ENCODE results near the gene PALM.
A peak's percentile ranks its signal among the peaks of the same experiment; 100 is the strongest.

Gene PALM

DNA sequence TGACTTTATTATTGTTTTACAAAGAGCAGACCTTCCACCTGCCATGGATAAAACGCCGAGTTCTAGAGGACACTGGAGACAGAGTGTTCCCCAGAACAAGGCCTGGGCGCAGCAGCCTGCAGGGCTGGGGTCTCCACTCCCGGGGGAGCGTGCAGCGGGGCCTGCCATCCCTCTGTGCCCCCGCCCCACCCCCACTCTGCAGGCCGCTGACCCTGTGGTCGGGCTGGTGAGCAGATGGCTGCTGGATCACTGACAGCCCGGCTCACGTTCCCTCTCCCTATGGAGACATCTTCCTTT lies 79.9 kb downstream of the PALM start:
- DNase-seq, result no peak

DNA sequence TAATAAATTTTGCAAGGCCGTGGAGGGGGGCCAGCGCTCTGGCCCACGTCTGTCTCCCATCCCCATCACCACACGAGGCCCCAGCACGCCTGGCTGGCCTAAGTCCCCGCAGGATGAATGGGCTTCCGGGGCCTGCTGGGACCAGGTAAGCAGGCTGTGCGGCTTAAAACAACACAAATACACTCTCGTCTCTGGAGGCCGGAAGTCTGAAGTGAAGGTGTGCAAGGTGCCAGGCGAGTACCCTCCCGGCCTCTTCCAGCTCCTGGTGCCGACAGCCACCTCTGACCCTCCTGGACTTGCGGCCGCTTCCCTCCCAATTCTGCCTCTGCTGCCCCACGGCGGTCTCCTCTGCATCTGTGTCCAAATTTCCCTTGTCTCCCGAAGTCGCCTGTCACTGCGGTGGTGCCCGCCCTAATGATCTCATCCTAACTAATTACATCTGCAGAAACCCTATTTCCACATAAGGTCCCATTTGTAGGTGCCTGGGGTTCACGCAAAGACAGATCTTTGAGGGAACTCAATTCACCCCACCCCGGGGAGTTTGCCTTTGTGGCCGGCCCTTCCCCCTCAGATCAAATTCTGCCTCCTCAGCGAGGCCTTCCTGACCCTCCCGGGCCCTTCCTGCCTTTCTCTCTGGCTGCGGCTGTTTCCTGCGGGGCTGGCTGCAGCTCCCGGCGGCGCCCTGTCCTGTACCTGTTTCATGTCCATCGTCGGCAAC lies 80.4 kb downstream of the PALM start:
- no peak for DNase-seq

DNA sequence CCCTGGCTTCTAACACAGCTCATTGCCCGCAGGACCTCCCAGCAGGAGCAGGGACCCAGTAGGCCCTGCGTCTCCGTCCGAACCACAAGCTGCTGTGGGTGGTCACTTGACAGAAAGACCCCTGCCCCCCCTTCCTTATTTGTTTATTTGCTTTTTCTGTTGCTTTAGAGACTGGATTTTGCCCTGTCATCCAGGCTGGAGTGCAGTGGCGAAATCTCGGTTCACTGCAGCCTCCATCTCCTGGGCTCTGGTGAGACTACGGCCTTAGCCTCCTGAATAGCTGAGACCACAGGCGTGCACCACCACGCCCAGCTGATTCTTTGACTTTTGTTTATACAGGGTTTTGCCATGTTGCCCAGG lies 80.9 kb downstream of the PALM start:
- no peak for DNase-seq

DNA sequence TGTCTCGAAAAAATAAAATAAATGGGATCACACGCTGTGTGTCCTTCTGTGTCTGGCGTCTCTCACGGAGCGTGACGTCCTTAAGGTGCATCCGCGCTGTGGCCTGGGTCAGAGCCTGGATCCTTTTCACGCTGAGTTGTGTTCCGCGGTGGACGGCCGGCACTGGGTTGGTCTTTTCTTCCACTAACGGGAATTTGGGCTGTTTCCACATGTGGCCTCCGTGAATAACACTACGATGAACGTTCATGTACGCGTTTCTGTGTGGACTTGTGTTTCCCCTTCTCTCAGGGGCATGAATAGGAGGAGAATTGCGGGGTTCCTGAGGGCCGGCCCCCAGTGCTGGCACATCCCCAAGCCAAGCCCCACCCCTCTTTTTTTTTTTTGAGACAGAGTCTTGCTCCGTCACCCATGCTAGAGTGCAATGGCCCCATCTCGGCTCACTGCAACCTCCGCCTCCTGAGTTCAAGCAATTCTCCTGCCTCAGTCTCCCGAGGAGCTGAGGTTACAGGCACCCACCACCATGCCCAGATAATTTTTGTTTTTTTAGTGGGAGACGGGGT lies 82.4 kb downstream of the PALM start:
- DNase-seq, result no peak

DNA sequence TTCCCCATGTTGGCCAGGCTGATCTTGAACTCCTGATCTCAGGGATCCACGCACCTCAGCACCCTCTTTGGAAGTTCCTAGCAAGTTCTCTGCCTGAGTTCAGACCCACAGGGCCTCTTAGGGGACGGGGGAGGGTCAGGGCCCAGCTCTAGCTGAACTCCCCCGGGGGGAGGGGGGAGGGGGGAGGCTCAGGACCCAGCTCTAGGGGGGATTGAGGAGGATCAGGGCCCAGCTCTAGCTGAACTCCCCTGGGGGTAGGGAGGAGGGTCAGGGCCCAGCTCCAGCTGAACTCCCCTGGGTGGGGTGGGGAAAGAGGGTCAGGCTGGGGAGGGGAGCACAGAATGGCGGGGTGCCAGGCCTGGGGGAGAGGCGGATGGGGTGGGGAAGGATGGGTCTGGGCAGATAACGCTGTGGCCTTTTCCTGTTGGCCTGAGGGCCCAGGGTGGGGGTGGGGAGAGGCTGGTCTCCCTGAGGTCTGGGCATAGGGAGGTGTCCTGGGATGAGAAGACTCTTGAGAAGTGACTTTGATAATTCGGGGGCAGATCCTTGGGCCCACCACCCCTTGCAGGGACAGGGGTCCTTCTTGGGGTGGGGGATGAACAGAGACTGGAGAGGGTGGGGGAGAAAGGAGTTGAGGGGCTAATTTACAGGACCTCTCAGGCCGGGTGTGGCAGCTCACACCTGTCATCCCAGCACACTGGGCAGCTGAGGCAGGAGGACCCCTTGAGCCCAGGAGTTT lies 83.0 kb downstream of the PALM start:
- DNase-seq, result no peak

DNA sequence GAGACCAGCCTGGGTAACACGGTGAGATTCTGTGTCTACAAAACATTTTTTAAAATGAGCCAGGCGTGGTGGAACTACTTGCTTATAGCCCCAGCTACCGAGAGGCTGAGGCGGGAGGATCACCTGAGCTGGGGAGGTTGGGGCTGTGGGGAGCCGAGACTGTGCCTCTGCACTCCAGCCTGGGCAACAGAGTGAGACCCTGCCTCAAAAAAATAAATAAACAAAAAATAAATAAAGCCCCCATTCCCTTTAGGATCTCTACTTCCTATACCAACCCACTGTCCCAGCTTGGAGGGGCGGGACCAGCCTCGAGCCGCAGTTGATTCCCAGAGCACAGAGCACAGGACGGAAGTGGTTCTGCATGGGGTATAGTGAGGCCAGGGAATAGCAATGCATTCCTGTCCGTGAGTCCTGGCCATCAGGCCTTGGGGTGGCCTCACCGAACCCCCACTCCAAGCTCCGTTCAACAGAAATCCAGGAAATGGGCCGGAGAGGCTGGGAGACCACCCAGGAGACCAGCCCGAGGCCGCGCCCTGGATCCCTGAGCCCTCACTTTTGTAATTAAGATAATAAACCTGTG lies 83.7 kb downstream of the PALM start:
- DNase-seq, result no peak

DNA sequence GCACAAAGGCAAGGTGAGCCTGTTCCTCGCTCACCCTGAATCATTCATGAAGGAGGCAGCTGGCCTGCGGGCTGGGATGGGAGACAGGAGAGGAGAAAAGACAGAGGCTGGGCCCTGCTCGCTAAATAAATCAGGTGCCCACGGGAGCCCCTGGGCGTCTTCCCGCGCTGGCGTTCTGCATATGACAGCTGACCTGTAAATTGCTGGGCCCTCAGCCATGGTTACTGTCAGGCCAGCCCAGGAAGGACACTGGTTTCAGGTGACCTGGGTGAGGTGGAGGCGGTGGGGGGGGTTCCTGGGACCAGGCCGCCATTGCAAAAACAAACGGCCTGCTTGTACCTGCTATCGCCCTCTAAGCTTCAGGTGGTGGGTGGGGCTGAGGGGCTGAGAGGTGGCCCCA lies 85.1 kb downstream of the PALM start:
- no peak for DNase-seq

DNA sequence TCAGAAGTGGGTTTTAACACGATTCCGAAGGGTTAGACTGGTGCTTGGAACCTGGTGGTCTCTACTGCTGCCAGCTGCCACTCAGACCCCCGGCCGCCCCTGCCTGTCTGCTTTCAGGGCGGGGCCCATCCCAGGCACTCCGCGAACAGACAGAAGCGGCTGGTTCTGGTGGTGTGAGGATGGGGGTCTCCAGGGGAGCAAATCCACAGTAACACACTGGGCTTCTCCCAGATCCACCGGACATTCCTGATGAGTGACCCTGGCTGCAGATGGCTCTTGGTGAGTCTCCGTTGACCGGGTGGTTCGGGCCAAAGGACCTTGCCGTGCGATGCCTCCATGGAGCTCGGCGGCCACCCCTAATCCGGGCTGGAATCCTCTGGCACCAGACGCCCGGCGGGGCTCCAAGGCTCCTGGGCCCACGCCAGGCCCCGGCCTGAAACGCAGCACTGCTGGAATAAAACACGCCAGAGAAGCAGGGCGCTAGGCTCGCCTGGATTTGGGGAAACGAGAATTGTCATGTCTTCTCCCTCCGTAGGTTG lies 86.4 kb downstream of the PALM start:
- no peak for DNase-seq

DNA sequence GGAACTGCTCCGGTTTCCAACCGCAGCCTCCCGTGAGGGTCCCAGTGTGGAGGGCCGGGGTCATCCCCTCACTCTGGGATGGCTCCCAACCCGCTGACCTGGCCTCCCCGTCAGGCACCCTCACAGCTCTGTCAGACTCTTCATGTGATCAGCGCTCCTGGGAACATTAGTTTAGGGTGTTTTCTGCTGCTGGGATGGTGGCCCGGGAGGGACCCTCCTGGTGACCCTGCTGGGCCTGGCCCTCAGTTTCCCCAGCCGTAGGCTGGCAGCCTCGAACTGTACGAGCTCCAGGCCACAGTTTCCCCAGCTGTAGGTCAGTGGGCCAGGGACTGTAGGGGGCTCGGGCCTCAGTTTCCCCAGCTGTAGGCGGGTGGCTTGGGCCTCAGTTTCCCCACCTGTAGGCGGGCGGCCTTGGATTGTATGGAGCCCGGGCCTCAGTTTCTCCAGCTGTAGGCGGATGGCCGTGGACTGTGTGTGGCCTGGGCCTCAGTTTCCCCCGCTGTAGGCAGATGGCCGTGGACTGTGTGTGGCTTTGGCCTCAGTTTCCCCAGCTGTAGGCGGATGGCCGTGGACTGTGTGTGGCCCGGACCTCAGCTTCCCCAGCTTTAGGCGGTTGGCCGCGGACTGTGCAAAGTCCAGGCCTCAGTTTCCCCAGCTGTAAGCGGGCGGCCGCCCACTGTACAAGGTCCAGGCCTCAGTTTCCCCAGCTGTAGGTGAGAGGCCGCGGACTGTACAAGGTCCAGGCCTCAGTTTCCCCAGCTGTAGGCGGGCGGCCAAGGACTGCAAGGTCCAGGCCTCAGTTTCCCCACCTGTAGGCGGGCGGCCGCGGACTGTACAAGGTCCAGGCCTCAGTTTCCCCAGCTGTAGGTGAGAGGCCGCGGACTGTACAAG lies 87.2 kb downstream of the PALM start:
- DNase-seq, result no peak

DNA sequence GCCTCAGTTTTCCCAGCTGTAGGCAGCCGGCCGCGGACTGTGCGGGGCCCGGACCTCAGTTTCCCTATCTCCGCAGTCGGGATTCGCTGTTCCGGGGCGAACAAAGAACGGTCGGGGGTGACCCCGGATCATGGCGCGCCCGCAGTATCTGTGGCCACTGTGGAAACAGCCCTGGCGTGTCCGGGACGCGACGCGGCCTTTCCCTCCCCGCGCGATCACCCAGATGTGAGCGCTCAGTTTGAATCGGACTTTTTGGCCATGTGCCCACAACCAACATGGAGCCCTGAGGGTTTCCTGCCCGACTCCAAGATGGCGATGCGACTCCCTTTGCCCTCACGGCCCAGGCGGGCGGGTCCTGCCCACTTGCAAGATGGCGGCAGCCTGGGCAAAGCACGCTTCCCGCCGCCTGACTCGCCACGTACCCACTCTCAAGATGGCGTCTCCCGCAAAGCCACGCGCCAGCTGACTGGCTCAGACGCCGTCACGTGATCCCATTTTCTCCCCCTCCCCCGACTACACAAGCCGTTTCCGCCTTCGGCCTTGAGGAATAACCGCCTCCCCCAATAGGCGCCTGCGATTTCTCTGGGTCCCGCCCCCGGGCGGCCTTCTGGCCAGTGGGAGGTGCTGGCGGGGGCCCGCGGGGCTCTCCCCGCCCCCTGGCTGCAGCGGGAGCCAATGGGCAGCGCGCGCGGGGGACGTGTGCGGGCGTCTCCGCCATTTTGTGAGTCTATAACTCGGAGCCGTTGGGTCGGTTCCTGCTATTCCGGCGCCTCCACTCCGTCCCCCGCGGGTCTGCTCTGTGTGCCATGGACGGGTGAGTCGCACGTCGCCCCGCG lies 88.2 kb downstream of the PALM start, which contains the start of gene PTBP1:
TSS of gene PTBP1 (plus strand) at position 761 of the 836 bp plus-strand sequence. CDS start at position 807, 46 bp downstream.
- DNase-seq, result peak; percentile 96

Data from NCI-H748 treated with DMSO at 0.1 percent for 48 hours (cell line).